Activated CD4-positive, alpha-beta T cell treated with anti-CD3 and anti-CD28 coated beads for 4 hours (primary cell): ENCODE data around the gene SUMF2.
"Not testable (repeated sequence)": the region's sequence is repeated elsewhere in the genome, so short reads cannot be mapped to it uniquely, and the experiment has no call there.

ENCODE experiments used
- DNase-seq, 2 donors: peaks; one replicate each; pipeline ENCODE4 v3.0.0-alpha.2; 2020

The SUMF2 gene

GRCh38 chr7:56110611-56111010, 46.5 kb downstream of the SUMF2 start:
- no peak for DNase-seq

- not testable (repeated sequence) for DNase-seq
These were observed 48.2 kb downstream of the SUMF2 start for GRCh38 chr7:56112244-56112643.

DNA sequence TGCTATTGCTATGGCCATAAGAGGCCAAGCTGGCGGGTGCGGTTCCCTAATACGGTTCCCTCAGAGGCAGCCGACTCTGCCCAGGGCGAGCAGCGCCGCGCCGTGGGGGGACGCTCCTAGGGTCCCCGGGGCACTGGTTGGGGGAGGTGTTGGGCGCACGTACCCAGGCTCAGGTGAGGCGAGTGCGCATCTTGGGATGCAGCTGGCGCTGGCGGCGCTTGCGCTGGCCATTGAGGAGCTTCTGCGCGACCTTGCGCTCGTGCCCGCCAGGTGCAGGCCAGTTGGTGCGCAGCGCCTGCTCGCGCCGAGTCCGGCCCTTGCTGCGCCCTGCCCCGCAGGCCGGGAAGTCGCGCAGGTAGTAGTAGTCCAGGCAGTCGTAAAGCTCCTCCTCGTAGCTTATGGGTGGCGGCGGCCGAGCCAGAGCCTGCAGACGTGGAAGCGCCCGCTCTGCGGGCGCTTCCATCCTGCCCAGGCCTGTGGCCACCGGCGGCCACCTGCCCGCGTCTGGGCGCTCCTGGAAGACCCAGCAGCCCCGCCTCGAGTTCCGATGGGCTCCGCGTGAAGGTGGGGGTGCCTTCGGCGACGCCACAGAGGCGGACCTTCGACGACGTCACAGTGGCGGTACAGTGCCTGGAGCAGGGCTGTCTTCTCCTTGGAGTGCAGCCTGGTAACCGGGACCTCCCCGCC, 51.9 kb downstream of the SUMF2 start, which contains the start of gene NUPR2:
NUPR2 (minus strand) TSS at position 566 of the 687 bp plus-strand sequence; CDS start at position 463, 103 bp downstream.
- no peak for DNase-seq

DNA sequence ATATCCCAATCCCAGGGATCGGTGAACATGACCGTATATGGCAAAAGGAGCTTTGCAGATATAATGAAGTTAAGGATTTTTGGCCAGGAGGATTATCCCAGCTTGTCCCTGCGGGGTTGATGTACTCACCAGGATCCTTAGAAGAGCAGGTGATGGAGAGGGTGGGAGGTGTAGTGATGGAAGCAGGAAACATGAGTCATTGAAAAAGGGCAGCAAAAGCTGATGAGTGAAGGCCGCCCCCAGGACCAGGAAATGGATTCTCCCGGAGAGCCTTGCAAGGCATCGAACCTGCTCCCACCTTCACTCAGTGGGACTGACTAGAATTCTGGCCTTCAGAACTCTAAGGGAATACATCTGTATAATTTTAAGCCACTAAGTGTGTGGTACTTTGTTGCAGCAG, 57.4 kb downstream of the SUMF2 start:
- no peak for DNase-seq

GRCh38 chr7:56124981-56125380, 60.9 kb downstream of the SUMF2 start:
- DNase-seq: no peak

DNA sequence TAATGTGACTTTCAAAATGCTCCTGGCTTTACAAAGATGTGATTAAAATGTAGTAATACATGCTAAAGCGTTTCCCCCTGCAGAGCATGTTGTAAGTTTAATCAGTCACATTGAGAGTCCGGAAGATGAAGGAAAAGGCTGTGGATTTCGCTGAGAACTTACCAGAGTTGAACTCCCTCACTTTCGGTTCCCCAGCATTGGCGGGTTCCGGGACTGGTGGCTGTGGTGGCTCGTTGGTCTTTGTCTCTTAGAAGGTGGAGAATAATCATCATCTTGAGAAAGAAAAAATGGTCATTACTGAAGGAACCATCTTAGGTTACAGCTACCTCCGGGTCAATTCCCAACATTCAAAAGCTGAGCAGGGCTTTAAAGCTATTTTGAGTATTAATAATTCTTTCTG, 61.7 kb downstream of the SUMF2 start:
- no peak for DNase-seq

- DNase-seq: no peak
These were observed 63.3 kb downstream of the SUMF2 start for GRCh38 chr7:56127241-56127975.
